SK-N-SH (cell line): ENCODE results near the gene GPR87. TPM values are rescaled to one million over a fixed set of nuclear protein-coding genes. Genes with fewer than 3 reads are reported as not detected.

ENCODE experiments used
- CTCF ChIA-PET: fragments of 300-600, 350-600 bp; formaldehyde crosslinking; extraction: SDS; loops from one replicate; lab custom pipeline; 2021; lab: Yijun Ruan, JAX
- POLR2A ChIA-PET: fragments of 350-600 bp; sonication (Branson Sonifier 250); formaldehyde crosslinking; extraction: SDS; loops from one replicate; lab custom pipeline; 2020; ENCODE audit warnings: antibody characterized with exemption, inconsistent platforms; lab: Yijun Ruan, JAX
- DNase-seq: peaks from one replicate; pipeline ENCODE4 v3.0.0; 2012
- H2AFZ ChIP-seq: fragments of 200-600 bp; sonication (generic); 2 replicates; pipeline ENCODE4 v1.8.1; 2016; ENCODE audit warnings: antibody characterized with exemption, mild to moderate bottlenecking, low read depth
- H3F3A ChIP-seq: fragments of 200-600 bp; sonication (generic); replicated peaks from 2 replicates; pipeline ENCODE3; 2016; ENCODE audit warnings: antibody characterized with exemption, mild to moderate bottlenecking; ENCODE audit not compliant: insufficient read depth
- H3K27ac ChIP-seq, 2 experiments: fragments of 200-500 bp in 1 of 2; fragments of 200-600 bp in 1 of 2; sonication (Bioruptor generic) in 1 of 2; sonication (generic), shearing (Covaris generic) in 1 of 2; 2 replicates each; pipeline versions ENCODE4 v1.5.1 to v1.6.1; 2014 to 2016; ENCODE audit warnings: low read depth in 2 of 2, inconsistent platforms in 1 of 2, low read length in 1 of 2, mild to moderate bottlenecking in 1 of 2, mixed read lengths in 1 of 2
- H3K27me3 ChIP-seq: fragments of 200-600 bp; sonication (generic), shearing (Covaris generic); 2 replicates; pipeline ENCODE4 v1.6.1; 2016; ENCODE audit warnings: mixed run types; ENCODE audit not compliant: insufficient read depth
- H3K36me3 ChIP-seq, 2 experiments: fragments of 200-500 bp in 1 of 2; fragments of 200-600 bp in 1 of 2; sonication (Bioruptor generic) in 1 of 2; sonication (generic) in 1 of 2; replicated peaks in 1 of 2; 2 replicates each; pipeline versions ENCODE3 to v1.5.1; 2014 to 2016; ENCODE audit warnings: low read length in 1 of 2, mild to moderate bottlenecking in 1 of 2; ENCODE audit not compliant: insufficient read depth in 2 of 2, control insufficient read depth in 1 of 2
- H3K4me1 ChIP-seq, 2 experiments: fragments of 200-500 bp in 1 of 2; fragments of 200-600 bp in 1 of 2; sonication (Bioruptor generic) in 1 of 2; sonication (generic), shearing (Covaris generic) in 1 of 2; 2 replicates each; pipeline versions ENCODE4 v1.5.1 to v1.6.1; 2014 to 2016; ENCODE audit warnings: low read depth in 1 of 2, low read length in 1 of 2, mixed run types in 1 of 2; ENCODE audit not compliant: insufficient read depth in 2 of 2, control insufficient read depth in 1 of 2
- H3K4me2 ChIP-seq: fragments of 200-600 bp; sonication (generic), shearing (Covaris generic); 2 replicates; pipeline ENCODE4 v1.6.1; 2017; ENCODE audit warnings: mixed run types
- H3K4me3 ChIP-seq, 2 experiments: fragments of 200-500 bp in 1 of 2; fragments of 200-600 bp in 1 of 2; sonication (Bioruptor generic) in 1 of 2; sonication (generic), shearing (Covaris generic) in 1 of 2; 2 replicates each; pipeline versions ENCODE4 v1.5.1 to v1.8.1; 2014 to 2016; ENCODE audit warnings: low read depth in 2 of 2, inconsistent platforms in 1 of 2, low read length in 1 of 2, mild to moderate bottlenecking in 1 of 2, mixed read lengths in 1 of 2, moderate library complexity in 1 of 2
- H3K79me2 ChIP-seq: fragments of 200-600 bp; sonication (generic); 2 replicates; pipeline ENCODE4 v1.8.1; 2017; ENCODE audit warnings: mild to moderate bottlenecking; ENCODE audit not compliant: insufficient read depth
- H3K9ac ChIP-seq: fragments of 200-600 bp; sonication (generic); 2 replicates; pipeline ENCODE4 v1.6.1; 2017; ENCODE audit warnings: mixed run types
- H3K9me2 ChIP-seq: fragments of 200-600 bp; sonication (generic); 2 replicates; pipeline ENCODE4 v1.6.1; 2017; ENCODE audit warnings: mixed run types
- H3K9me3 ChIP-seq: fragments of 200-600 bp; sonication (generic); 2 replicates; pipeline ENCODE4 v1.6.1; 2017; ENCODE audit warnings: mixed run types, mild to moderate bottlenecking, moderate library complexity
- H4K20me1 ChIP-seq: fragments of 200-600 bp; sonication (generic); 2 replicates; pipeline ENCODE4 v1.6.1; 2017; ENCODE audit warnings: mild to moderate bottlenecking, mixed run types; ENCODE audit not compliant: insufficient read depth
- GABPA ChIP-seq: IDR thresholded peaks from 2 replicates; pipeline ENCODE4 v1.4.0; 2012; ENCODE audit warnings: low read depth, mild to moderate bottlenecking
- NFIC ChIP-seq: IDR thresholded peaks from 2 replicates; pipeline ENCODE4 v1.4.0; 2012; ENCODE audit warnings: borderline replicate concordance
- RAD21 ChIP-seq: IDR thresholded peaks from 2 replicates; pipeline ENCODE4 v1.6.1; 2012; ENCODE audit warnings: mild to moderate bottlenecking, low read length
- RCOR1 ChIP-seq: fragments of 150-350 bp; IDR thresholded peaks from 2 replicates; pipeline ENCODE4 v1.6.1; 2017; ENCODE audit warnings: antibody characterized with exemption, low read length
- RXRA ChIP-seq: IDR thresholded peaks from 2 replicates; pipeline ENCODE4 v1.4.0; 2012; ENCODE audit warnings: low read depth, mild to moderate bottlenecking, borderline replicate concordance
- SIN3A ChIP-seq: IDR thresholded peaks from 2 replicates; pipeline ENCODE4 v1.6.1; 2012; ENCODE audit warnings: low read depth, mild to moderate bottlenecking, low read length, moderate library complexity, borderline replicate concordance
- SMC3 ChIP-seq: IDR thresholded peaks from 2 replicates; pipeline ENCODE4 v1.6.1; 2012; ENCODE audit warnings: low read depth, low read length, improper control_type of control experiment
- TCF12 ChIP-seq: IDR thresholded peaks from 2 replicates; pipeline ENCODE4 v1.4.0; 2012
- WGBS: methylation state at CpG from one replicate; pipeline ENCODE4 v1.1.6; 2017; ENCODE audit warnings: low lambda C conversion rate; 5-methylcytosine and 5-hydroxymethylcytosine counted together
- polyA plus RNA-seq, 3 experiments: library from polyadenylated mRNA; depleted of rRNA; stranded (reverse); fragments of >200 nt; gene quantifications; 2 replicates each; pipeline ENCODE4 v1.2.3, GENCODE V29; 2012
- TF ChIP-seq, protein P1 (sequence below): IDR thresholded peaks from 2 replicates; pipeline ENCODE4 v1.4.0; 2012; ENCODE audit warnings: low read depth, borderline replicate concordance
- TF ChIP-seq, protein P2 (sequence below): IDR thresholded peaks from 2 replicates; pipeline ENCODE4; 2012
- TF ChIP-seq, protein P3 (sequence below): IDR thresholded peaks from 2 replicates; pipeline ENCODE4 v1.4.0; 2012; ENCODE audit warnings: low read depth
- TF ChIP-seq, protein P4 (sequence below): fragments of 200-600 bp; sonication (generic); IDR thresholded peaks from 2 replicates; pipeline ENCODE4 v1.6.1; 2017; ENCODE audit warnings: antibody characterized with exemption, mild to moderate bottlenecking, moderate library complexity
- TF ChIP-seq, protein P5 (sequence below): fragments of 150-350 bp; IDR thresholded peaks from 2 replicates; pipeline ENCODE4 v1.6.1; 2016; ENCODE audit warnings: mild to moderate bottlenecking, low read depth, low read length
- TF ChIP-seq, protein P6 (sequence below): IDR thresholded peaks from 2 replicates; pipeline ENCODE4 v1.4.0; 2012; ENCODE audit warnings: low read depth, borderline replicate concordance

The GPR87 gene
- polyA plus RNA-seq, 1 of the 3 experiments (the other 2 are of a cell fraction) = 2.3 TPM

DNA sequence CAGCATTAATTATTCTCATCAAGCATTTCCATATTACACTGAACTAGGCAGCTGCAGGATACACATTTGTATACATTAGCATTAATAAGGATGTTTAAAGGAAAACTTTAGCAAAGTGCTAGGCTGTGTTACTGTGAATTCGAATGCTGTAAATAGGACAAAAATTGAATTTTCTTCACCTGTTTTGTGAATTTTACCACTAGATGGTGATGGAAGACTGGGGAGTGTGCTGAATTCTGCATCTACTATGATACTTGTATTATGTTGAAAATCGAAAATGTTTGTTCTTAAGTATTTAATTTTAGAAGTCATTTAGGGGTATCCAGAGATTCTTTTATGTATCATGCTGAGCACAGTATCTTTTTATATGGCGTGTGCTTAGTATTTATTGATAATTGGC lies 25.9 kb downstream of the GPR87 start:
- no peak overlapping the region for H2AFZ ChIP-seq
- WGBS = 7% methylated on average over 3 of the region's 3 CpGs
- H3K4me2 ChIP-seq = no peak overlapping the region
- ChIA-PET POLR2A (no interaction called here), CTCF (interaction anchor here (1.4 to 2.7 kb wide), 2 partner anchors 14 to 122 kb away, joined by 5 to 13 read pairs; no protein-coding TSS in a partner anchor)
- no peaks in the 10 kb centered on the region for H4K20me1 ChIP-seq
- no peaks in the 10 kb centered on the region for H3K36me3 ChIP-seq
- no peak overlapping the region for H3K9ac ChIP-seq
- H3K9me2 ChIP-seq = no peaks in the 10 kb centered on the region
- no peaks in the 10 kb centered on the region for H3K4me1 ChIP-seq
- peaks cover 7% of the 10 kb centered on the region; the same call in 1 of the 2 replicates for H3K27me3 ChIP-seq
- H3K9me3 ChIP-seq = no peaks in the 10 kb centered on the region
- H3F3A ChIP-seq = no peaks in the 10 kb centered on the region
- H3K4me3 ChIP-seq = no peak overlapping the region
- TF ChIP-seq GABPA = no peak
- peak; percentile 60 for TF ChIP-seq SMC3
- TF ChIP-seq, protein P1, sequence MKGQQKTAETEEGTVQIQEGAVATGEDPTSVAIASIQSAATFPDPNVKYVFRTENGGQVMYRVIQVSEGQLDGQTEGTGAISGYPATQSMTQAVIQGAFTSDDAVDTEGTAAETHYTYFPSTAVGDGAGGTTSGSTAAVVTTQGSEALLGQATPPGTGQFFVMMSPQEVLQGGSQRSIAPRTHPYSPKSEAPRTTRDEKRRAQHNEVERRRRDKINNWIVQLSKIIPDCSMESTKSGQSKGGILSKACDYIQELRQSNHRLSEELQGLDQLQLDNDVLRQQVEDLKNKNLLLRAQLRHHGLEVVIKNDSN = no peak
- no peak for TF ChIP-seq RCOR1
- TF ChIP-seq, protein P2, sequence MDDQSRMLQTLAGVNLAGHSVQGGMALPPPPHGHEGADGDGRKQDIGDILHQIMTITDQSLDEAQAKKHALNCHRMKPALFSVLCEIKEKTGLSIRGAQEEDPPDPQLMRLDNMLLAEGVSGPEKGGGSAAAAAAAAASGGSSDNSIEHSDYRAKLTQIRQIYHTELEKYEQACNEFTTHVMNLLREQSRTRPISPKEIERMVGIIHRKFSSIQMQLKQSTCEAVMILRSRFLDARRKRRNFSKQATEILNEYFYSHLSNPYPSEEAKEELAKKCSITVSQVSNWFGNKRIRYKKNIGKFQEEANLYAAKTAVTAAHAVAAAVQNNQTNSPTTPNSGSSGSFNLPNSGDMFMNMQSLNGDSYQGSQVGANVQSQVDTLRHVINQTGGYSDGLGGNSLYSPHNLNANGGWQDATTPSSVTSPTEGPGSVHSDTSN = no peak
- TF ChIP-seq TCF12 = no peak
- TF ChIP-seq, protein P3, sequence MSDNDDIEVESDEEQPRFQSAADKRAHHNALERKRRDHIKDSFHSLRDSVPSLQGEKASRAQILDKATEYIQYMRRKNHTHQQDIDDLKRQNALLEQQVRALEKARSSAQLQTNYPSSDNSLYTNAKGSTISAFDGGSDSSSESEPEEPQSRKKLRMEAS = no peak
- no peak for TF ChIP-seq NFIC
- peak; percentile 76 for TF ChIP-seq RAD21
- TF ChIP-seq RXRA = no peak
- TF ChIP-seq SIN3A = no peak
- TF ChIP-seq, protein P4, sequence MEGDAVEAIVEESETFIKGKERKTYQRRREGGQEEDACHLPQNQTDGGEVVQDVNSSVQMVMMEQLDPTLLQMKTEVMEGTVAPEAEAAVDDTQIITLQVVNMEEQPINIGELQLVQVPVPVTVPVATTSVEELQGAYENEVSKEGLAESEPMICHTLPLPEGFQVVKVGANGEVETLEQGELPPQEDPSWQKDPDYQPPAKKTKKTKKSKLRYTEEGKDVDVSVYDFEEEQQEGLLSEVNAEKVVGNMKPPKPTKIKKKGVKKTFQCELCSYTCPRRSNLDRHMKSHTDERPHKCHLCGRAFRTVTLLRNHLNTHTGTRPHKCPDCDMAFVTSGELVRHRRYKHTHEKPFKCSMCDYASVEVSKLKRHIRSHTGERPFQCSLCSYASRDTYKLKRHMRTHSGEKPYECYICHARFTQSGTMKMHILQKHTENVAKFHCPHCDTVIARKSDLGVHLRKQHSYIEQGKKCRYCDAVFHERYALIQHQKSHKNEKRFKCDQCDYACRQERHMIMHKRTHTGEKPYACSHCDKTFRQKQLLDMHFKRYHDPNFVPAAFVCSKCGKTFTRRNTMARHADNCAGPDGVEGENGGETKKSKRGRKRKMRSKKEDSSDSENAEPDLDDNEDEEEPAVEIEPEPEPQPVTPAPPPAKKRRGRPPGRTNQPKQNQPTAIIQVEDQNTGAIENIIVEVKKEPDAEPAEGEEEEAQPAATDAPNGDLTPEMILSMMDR = peak; percentile 77
- TF ChIP-seq, protein P5, sequence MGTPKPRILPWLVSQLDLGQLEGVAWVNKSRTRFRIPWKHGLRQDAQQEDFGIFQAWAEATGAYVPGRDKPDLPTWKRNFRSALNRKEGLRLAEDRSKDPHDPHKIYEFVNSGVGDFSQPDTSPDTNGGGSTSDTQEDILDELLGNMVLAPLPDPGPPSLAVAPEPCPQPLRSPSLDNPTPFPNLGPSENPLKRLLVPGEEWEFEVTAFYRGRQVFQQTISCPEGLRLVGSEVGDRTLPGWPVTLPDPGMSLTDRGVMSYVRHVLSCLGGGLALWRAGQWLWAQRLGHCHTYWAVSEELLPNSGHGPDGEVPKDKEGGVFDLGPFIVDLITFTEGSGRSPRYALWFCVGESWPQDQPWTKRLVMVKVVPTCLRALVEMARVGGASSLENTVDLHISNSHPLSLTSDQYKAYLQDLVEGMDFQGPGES = no peak
- TF ChIP-seq, protein P6, sequence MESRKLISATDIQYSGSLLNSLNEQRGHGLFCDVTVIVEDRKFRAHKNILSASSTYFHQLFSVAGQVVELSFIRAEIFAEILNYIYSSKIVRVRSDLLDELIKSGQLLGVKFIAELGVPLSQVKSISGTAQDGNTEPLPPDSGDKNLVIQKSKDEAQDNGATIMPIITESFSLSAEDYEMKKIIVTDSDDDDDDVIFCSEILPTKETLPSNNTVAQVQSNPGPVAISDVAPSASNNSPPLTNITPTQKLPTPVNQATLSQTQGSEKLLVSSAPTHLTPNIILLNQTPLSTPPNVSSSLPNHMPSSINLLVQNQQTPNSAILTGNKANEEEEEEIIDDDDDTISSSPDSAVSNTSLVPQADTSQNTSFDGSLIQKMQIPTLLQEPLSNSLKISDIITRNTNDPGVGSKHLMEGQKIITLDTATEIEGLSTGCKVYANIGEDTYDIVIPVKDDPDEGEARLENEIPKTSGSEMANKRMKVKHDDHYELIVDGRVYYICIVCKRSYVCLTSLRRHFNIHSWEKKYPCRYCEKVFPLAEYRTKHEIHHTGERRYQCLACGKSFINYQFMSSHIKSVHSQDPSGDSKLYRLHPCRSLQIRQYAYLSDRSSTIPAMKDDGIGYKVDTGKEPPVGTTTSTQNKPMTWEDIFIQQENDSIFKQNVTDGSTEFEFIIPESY = no peak
- no peaks in the 10 kb centered on the region for H3K79me2 ChIP-seq
- peak; percentile 6 for DNase-seq
- no peak overlapping the region for H3K27ac ChIP-seq
